Measurements from ENCODE around the gene ANXA10. TPM values are rescaled to one million over a fixed set of nuclear protein-coding genes. Genes with fewer than 3 reads are reported as not detected.

ANXA10 gene, protein sequence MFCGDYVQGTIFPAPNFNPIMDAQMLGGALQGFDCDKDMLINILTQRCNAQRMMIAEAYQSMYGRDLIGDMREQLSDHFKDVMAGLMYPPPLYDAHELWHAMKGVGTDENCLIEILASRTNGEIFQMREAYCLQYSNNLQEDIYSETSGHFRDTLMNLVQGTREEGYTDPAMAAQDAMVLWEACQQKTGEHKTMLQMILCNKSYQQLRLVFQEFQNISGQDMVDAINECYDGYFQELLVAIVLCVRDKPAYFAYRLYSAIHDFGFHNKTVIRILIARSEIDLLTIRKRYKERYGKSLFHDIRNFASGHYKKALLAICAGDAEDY
- not detected for total RNA-seq (ENCODE audit: unreplicated experiment)
- long read RNA-seq, result 0 reads

DNA sequence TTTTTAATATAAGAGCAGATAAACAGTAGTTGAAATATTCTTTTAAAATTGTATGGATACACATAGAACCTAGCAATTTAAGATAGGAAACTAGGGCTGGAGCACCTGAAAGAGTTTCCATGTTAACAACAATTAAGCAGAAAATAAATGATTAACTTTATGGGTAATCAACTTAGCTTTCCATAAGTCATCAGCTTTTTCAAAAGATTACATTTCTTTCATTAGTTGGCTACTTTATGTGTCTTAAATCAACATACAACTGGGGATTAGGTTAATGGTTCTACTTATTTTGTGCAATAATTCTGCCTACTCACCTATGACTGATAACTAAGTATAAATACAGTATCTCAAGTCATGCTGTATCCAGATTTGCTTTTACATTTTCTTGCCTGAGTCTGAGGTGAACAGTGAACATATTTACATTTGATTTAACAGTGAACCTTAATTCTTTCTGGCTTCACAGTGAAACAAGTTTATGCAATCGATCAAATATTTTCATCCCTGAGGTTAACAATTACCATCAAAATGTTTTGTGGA, at the start of gene ANXA10:
ANXA10 (plus strand) TSS at position 362 of the 537 bp plus-strand sequence; CDS start at position 526, 164 bp downstream.
- Mint-ChIP-seq H3K36me3 (ENCODE audit: low read depth, unreplicated experiment) (no peaks in the 10 kb centered on the region), H3K9me3 (ENCODE audit: unreplicated experiment) (no peaks in the 10 kb centered on the region), H3K4me3 (ENCODE audit: unreplicated experiment) (no peak within 1 kb of the TSS), H3K27ac (ENCODE audit: unreplicated experiment) (no peak within 1 kb of the TSS), H3K4me1 (ENCODE audit: unreplicated experiment) (no peaks in the 10 kb centered on the region), H3K27me3 (ENCODE audit: unreplicated experiment) (no peaks in the 10 kb centered on the region)
- no peak for DNase-seq (ENCODE audit: low spot score)
- TF ChIP-seq, protein P1, sequence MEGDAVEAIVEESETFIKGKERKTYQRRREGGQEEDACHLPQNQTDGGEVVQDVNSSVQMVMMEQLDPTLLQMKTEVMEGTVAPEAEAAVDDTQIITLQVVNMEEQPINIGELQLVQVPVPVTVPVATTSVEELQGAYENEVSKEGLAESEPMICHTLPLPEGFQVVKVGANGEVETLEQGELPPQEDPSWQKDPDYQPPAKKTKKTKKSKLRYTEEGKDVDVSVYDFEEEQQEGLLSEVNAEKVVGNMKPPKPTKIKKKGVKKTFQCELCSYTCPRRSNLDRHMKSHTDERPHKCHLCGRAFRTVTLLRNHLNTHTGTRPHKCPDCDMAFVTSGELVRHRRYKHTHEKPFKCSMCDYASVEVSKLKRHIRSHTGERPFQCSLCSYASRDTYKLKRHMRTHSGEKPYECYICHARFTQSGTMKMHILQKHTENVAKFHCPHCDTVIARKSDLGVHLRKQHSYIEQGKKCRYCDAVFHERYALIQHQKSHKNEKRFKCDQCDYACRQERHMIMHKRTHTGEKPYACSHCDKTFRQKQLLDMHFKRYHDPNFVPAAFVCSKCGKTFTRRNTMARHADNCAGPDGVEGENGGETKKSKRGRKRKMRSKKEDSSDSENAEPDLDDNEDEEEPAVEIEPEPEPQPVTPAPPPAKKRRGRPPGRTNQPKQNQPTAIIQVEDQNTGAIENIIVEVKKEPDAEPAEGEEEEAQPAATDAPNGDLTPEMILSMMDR (IDR thresholded peaks at IDR 0.05; ENCODE audit: unreplicated experiment), result no peak

DNA sequence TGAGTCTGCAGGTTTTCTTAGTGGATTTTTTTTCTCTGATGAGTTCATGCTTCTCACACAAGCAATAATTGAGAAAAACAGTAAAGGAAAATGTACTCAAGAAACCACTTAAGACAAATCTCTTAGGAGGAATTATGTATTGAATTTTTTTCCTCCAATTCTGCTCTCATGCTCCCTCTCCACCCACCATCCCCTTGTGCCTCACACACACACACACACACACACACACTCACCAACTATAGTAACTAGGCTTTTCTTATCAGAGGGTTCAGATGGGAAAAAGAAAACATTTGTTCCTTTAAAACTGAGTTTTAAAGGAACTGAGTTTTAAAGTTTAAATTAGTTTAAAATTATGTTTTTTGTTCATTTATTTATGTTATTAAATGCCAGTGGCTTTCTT, 47.0 kb upstream of the ANXA10 start:
- H3K9me3 Mint-ChIP-seq (ENCODE audit: unreplicated experiment), result peaks cover 4% of the 10 kb centered on the region
- peaks cover 7% of the 10 kb centered on the region for H3K36me3 Mint-ChIP-seq (ENCODE audit: low read depth, unreplicated experiment)
- H3K4me3 Mint-ChIP-seq (ENCODE audit: unreplicated experiment), result no peak overlapping the region
- no peak for DNase-seq (ENCODE audit: low spot score)
- no peak overlapping the region for H3K27ac Mint-ChIP-seq (ENCODE audit: unreplicated experiment)
- TF ChIP-seq, protein P1 (IDR thresholded peaks at IDR 0.05; ENCODE audit: unreplicated experiment), result no peak
- H3K4me1 Mint-ChIP-seq (ENCODE audit: unreplicated experiment), result no peaks in the 10 kb centered on the region
- peaks cover 3% of the 10 kb centered on the region for H3K27me3 Mint-ChIP-seq (ENCODE audit: unreplicated experiment)

DNA sequence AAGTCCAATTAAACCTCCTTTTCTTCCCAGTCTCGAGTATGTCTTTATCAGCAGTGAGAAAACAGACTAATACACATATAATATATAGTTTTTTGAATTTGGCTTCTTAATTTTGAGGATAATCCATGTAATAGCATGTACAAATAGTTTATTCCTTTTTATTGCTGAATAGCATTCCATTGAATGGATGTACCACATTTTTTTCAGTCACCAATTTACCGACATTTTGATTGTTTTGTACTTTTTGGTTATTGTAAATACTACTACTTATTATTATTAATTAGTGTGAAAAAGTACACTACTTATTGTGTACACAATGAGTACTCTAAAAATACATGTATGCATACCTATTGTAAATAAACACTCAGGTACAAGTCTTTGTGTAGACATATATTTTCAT, 42.3 kb upstream of the ANXA10 start:
- H3K4me3 Mint-ChIP-seq (ENCODE audit: unreplicated experiment), result no peak overlapping the region
- TF ChIP-seq, protein P1 (IDR thresholded peaks at IDR 0.05; ENCODE audit: unreplicated experiment), result no peak
- no peak for DNase-seq (ENCODE audit: low spot score)
- no peaks in the 10 kb centered on the region for H3K4me1 Mint-ChIP-seq (ENCODE audit: unreplicated experiment)
- peaks cover 3% of the 10 kb centered on the region for H3K27me3 Mint-ChIP-seq (ENCODE audit: unreplicated experiment)
- H3K36me3 Mint-ChIP-seq (ENCODE audit: low read depth, unreplicated experiment), result peaks cover 7% of the 10 kb centered on the region
- H3K27ac Mint-ChIP-seq (ENCODE audit: unreplicated experiment), result no peak overlapping the region
- H3K9me3 Mint-ChIP-seq (ENCODE audit: unreplicated experiment), result peaks cover 4% of the 10 kb centered on the region

DNA sequence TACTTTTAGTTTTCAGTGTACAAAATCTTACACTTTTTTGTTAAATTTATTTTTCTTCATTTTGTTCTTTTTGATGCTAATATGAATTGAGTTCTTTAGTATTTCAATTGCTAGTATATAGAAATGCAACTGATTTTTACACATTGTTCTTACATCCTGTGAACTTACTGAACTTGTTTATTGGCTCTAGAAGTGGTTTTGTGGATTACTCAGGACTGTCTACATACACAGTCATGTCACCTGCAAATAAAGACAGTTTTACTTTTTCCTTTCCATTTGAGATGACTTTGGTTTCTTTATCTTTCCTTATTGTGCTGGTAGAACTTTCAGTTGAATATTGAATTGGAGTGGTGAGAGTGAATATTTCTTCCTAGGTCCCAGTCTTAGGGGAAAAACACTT, 40.8 kb upstream of the ANXA10 start:
- peaks cover 7% of the 10 kb centered on the region for H3K36me3 Mint-ChIP-seq (ENCODE audit: low read depth, unreplicated experiment)
- H3K27ac Mint-ChIP-seq (ENCODE audit: unreplicated experiment), result no peak overlapping the region
- TF ChIP-seq, protein P1 (IDR thresholded peaks at IDR 0.05; ENCODE audit: unreplicated experiment), result no peak
- H3K4me1 Mint-ChIP-seq (ENCODE audit: unreplicated experiment), result no peaks in the 10 kb centered on the region
- H3K4me3 Mint-ChIP-seq (ENCODE audit: unreplicated experiment), result no peak overlapping the region
- DNase-seq (ENCODE audit: low spot score), result no peak
- H3K27me3 Mint-ChIP-seq (ENCODE audit: unreplicated experiment), result peaks cover 3% of the 10 kb centered on the region
- peaks cover 4% of the 10 kb centered on the region for H3K9me3 Mint-ChIP-seq (ENCODE audit: unreplicated experiment)

DNA sequence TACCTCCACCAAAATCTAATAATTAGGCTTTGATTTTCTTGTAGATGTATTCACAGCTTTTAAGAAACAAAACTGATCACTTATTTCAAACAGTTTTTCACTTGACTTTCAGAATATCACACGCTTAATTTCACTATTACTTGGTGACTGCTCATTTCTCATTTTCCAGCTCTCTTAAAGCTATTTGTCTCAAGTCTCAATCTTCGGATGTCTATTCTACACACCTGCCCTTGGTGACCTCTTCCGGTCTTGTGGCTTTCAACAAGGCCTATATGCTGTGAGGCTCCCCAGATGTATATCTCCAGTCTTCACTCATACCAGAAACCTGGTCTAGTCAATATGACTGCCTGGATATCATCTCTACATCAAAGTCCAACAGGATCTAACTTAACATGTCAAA, 34.9 kb upstream of the ANXA10 start:
- DNase-seq (ENCODE audit: low spot score), result no peak
- Mint-ChIP-seq H3K27ac (ENCODE audit: unreplicated experiment) (no peak overlapping the region), H3K27me3 (ENCODE audit: unreplicated experiment) (no peaks in the 10 kb centered on the region), H3K4me3 (ENCODE audit: unreplicated experiment) (no peak overlapping the region), H3K36me3 (ENCODE audit: low read depth, unreplicated experiment) (no peaks in the 10 kb centered on the region), H3K4me1 (ENCODE audit: unreplicated experiment) (no peaks in the 10 kb centered on the region), H3K9me3 (ENCODE audit: unreplicated experiment) (no peaks in the 10 kb centered on the region)
- TF ChIP-seq, protein P1 (IDR thresholded peaks at IDR 0.05; ENCODE audit: unreplicated experiment), result no peak

Data from endothelial cell (in vitro differentiated cells).